ENCODE data around the gene PER1.

The PER1 gene

DNA sequence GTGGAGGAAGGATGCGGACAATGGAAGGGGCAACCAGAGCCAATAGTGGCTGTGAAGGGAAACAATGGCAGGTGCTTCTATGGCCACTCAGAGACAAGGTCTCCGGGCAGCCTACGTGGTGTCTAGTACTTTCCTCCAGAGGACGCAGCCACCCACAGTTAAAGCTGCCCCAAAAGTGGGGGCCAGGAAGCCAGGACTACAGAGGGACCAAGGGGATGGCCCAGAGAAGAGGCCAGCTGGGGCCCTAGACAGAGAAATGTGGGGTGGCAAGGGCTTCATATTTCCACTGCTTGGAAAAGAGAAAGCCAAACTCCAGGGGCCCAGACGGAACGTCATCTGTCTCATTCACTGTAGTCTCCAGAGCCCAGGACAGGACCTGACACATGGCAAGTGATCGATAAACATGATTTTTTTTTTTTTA is 837 bp upstream of the PER1 start:
- Mint-ChIP-seq H3K27ac (no peak overlapping the region), H3K9me3 (no peaks in the 10 kb centered on the region), H3K36me3 (peaks cover 12% of the 10 kb centered on the region), H3K4me1 (peaks cover 38% of the 10 kb centered on the region), H3K27me3 (no peaks in the 10 kb centered on the region), H3K4me3 (peak overlapping the region; percentile 12)
- DNase-seq (ENCODE audit: low spot score in 2 of 2) (no peak), ATAC-seq (ENCODE audit: low read depth) (no peak)

DNA sequence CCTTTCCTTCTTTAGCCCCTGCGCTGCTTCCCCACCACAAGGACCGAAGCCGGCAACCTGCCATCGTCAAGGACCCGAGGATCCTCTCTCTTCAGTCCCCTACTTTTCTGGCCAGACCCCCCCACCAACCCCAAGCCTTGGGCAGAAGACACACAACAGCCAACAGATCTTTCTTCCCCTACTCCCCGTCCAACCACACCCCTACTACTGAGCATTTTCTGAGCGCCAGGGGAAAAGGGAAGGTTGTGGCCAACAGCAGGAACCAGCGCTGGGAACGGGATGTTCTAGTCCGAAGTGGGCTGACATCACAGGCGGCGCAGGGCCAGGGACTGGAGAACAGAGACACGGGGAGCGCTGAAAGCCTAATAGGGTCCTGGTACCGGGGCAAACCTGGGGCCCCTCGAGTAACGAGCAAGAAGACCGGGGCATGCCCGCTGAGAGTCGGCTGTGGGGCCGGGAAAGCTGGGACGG is 528 bp downstream of the PER1 start:
- Mint-ChIP-seq H3K27ac (peak overlapping the region; percentile 91), H3K36me3 (peaks cover 21% of the 10 kb centered on the region), H3K4me3 (peak overlapping the region; percentile 84), H3K27me3 (no peaks in the 10 kb centered on the region), H3K9me3 (no peaks in the 10 kb centered on the region), H3K4me1 (peaks cover 41% of the 10 kb centered on the region)
- no peak for ATAC-seq (ENCODE audit: low read depth)
- peak in 1 of 2 donors; percentile 49 for DNase-seq (ENCODE audit: low spot score in 2 of 2)

DNA sequence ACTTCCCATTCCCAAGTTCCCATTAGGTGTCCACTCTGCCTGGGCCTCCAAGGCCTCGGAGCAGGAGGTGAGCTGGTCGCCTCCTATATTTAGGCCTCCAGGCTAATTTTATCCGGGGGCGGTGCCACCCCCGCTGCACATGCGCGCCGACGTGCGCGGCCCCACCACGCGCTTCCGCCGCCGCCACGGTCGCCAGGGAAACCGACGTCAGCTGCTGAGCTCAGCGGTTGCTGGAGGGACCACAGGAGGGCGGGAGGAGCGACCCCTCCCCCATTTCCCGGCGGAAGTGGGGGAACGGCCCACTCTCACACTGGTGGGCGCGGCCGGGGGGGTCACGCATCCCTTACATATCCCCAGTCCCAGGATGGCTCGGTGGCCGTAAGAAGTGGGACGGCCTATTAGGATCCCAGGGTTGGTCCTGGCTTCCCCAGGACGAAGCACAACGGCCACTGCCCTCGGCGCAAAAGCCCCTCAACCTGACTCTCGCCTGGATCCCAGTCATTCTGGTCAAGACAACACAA is 1.0 kb downstream of the PER1 start:
- Mint-ChIP-seq H3K9me3 (no peaks in the 10 kb centered on the region), H3K27me3 (no peaks in the 10 kb centered on the region), H3K4me1 (peaks cover 41% of the 10 kb centered on the region), H3K27ac (peak overlapping the region; percentile 91), H3K36me3 (peaks cover 26% of the 10 kb centered on the region), H3K4me3 (peak overlapping the region; percentile 84)
- ATAC-seq (ENCODE audit: low read depth), result peak; percentile 68
- DNase-seq (ENCODE audit: low spot score in 2 of 2), result peak; percentile 86 to 91

DNA sequence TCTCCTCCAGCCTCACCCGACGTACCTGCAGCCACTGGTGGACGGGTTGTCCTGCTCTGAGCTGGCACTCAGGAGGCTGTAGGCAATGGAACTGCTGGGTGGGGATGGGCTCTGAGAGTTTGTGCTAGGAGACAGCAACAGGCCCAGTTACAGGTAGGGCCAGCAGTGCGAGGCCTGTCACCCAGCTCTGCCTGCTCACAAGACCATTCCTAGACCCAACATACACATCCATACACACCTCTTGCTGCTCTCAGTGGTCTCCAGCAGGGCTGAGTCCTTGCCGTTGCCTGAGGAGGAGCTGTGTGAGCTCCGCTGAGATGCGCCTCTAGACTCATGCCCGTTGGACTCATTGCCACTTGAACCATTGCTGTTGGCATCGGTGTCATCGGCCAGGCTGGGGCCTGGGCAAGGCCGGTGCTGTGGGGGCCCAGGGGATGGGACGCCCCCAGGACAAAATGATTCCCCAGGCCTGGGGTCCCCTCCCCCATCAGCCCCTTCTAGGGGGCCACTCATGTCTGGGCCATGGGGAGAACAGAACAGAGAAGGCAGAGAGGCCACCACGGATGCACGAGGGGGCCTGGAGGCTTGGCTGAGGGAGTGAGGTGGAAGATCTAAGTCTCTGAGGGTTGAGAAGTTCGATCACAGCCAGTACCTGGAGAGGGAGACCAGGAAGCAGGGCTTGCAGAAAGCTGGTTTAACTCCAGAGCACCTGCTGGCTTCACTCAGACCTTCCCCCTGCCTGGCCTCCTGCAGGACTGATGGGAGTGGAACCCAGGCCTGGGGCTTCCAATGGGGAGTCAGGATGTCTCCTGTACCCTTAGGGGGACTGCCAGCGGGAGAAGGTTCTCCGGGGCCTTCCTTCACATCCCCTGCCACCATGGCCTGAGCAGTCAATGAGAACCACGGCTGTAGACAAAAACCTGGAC is 1.7 kb downstream of the PER1 start:
- peak overlapping the region; percentile 91 for H3K27ac Mint-ChIP-seq
- peak overlapping the region; percentile 84 for H3K4me3 Mint-ChIP-seq
- DNase-seq (ENCODE audit: low spot score in 2 of 2) (no peak), ATAC-seq (ENCODE audit: low read depth) (no peak)
- no peaks in the 10 kb centered on the region for H3K27me3 Mint-ChIP-seq
- H3K9me3 Mint-ChIP-seq, result no peaks in the 10 kb centered on the region
- peaks cover 40% of the 10 kb centered on the region for H3K4me1 Mint-ChIP-seq
- peaks cover 29% of the 10 kb centered on the region for H3K36me3 Mint-ChIP-seq

DNA sequence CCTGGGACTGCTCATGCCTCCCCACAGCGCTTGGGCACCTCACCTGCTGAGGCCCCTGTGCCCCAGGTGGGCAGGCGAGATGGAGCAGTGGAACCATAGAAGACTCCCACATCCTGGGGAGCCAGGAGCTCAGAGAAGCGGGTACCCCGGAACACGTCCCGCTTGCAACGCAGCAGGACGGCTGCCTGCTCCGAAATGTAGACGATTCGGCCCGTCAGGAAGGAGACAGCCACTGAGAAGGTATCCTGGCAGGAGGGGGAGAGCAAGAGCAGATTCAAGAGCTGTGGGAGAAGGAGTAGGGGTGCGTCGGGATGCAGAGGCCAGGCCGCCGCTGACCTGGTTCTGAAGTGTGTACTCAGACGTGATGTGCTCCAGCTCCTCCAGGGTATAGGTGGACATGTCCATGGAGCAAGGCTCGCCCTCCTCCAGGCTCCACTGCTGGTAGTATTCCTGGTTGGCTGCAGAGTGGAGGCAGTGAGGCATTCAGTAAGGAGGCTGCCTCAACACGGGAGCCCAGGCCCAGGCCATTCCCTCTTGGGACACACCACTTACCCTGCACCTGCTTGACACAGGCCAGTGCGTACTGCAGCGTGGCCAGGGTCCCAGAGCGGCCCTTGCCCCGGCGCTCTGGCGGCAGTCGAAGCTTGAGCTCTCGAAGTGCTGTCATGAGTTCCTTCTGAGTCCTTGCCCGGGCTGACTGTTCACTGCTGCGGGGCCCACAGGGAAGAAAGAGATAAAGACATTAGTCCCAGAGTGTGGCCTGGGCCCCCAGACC is 2.6 kb downstream of the PER1 start:
- DNase-seq (ENCODE audit: low spot score in 2 of 2) (no peak), ATAC-seq (ENCODE audit: low read depth) (no peak)
- Mint-ChIP-seq H3K4me3 (peak overlapping the region; percentile 19), H3K36me3 (peaks cover 29% of the 10 kb centered on the region), H3K4me1 (peaks cover 33% of the 10 kb centered on the region), H3K9me3 (no peaks in the 10 kb centered on the region), H3K27me3 (no peaks in the 10 kb centered on the region), H3K27ac (peak overlapping the region; percentile 91)

DNA sequence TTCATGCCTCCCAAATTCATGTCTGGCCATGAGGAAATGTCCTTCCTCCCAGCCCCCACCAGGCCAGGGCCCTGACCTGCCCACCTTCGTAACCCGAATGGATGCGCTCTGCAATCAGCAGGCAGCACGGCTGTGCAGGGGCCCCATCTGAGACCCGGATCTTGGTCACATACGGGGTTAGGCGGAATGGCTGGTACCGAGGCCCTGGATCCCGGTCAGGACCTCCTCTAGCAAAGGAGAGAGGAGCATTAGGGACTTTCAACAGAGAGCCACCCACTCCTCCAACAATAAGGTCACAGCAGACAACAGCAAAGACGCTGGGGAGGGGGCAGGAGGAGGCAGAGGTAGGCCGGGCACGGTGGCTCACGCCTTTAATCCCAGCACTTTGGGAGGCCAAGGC is 3.6 kb downstream of the PER1 start:
- Mint-ChIP-seq H3K4me1 (peaks cover 26% of the 10 kb centered on the region), H3K27me3 (no peaks in the 10 kb centered on the region), H3K36me3 (peaks cover 31% of the 10 kb centered on the region), H3K27ac (peak overlapping the region; percentile 91), H3K4me3 (no peak overlapping the region), H3K9me3 (no peaks in the 10 kb centered on the region)
- ATAC-seq (ENCODE audit: low read depth) (no peak), DNase-seq (ENCODE audit: low spot score in 2 of 2) (no peak)

DNA sequence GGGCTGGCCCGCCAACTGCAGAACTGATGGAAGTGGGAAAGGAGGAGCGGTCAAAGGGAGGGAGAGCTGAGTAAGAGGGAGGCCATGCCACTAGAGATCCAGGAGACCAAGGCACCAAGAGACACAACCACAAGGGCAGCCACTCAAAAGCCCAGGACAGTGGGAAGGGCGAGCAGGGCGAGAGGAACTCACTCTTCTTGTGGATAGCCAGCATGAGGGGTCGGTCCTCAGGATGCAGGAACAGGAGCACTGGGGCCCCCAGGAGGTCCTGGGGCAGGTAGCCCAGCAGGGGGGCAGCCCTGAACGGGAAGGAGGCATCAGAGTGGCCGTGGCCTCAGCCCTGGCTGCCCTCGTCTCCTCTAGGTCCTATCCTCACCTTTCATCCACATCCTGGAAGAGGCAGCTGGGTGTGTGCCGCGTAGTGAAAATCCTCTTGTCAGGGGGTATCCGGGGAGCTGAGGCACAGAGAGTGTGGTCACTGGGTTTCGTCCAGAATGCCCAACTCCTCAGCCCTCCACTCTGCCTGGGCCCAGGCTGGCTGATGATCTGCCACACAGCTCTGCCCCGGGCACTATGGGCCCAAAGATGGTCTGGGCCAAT is 4.3 kb downstream of the PER1 start:
- H3K27ac Mint-ChIP-seq, result peak overlapping the region; percentile 91
- no peaks in the 10 kb centered on the region for H3K27me3 Mint-ChIP-seq
- H3K9me3 Mint-ChIP-seq, result no peaks in the 10 kb centered on the region
- DNase-seq (ENCODE audit: low spot score in 2 of 2), result peak in 1 of 2 donors; percentile 22
- no peak overlapping the region for H3K4me3 Mint-ChIP-seq
- peaks cover 31% of the 10 kb centered on the region for H3K36me3 Mint-ChIP-seq
- ATAC-seq (ENCODE audit: low read depth), result no peak
- peaks cover 22% of the 10 kb centered on the region for H3K4me1 Mint-ChIP-seq

DNA sequence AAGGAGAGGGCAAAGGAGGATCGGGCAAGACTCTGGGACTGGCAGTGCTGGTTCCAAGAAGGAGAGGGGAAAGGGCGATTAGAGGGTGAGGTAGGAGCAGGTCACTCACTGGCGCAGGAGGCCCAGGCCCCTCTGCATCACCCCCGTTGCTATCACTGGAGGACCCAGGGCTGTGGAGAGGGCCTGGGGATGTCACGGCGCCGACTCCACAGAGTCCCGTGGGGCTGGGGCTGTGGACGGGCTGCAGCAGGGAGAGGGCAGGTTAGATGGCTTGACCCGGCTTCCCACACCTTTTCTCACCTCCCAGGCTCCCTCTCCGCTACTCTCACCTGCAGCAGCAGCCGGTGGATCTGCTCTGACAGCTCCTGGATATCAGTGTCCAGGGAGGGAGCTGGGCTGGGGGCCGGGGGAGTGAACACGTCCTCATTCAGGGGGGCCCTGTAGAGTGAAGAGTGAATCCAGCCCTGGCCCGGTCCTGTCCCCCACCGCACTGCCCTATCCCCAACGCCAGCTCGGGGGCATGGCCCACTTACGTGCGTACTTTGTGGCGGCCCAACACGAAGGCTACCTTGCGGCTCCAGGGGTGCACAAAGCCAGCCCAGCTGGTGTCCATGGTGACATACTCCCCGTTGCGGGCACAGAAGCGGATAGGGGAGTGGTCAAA is 4.9 kb downstream of the PER1 start:
- no peaks in the 10 kb centered on the region for H3K9me3 Mint-ChIP-seq
- no peak for ATAC-seq (ENCODE audit: low read depth)
- peaks cover 34% of the 10 kb centered on the region for H3K36me3 Mint-ChIP-seq
- H3K4me1 Mint-ChIP-seq, result peaks cover 20% of the 10 kb centered on the region
- no peak overlapping the region for H3K4me3 Mint-ChIP-seq
- no peaks in the 10 kb centered on the region for H3K27me3 Mint-ChIP-seq
- peak overlapping the region; percentile 91 for H3K27ac Mint-ChIP-seq
- peak in 1 of 2 donors; percentile 26 for DNase-seq (ENCODE audit: low spot score in 2 of 2)

DNA sequence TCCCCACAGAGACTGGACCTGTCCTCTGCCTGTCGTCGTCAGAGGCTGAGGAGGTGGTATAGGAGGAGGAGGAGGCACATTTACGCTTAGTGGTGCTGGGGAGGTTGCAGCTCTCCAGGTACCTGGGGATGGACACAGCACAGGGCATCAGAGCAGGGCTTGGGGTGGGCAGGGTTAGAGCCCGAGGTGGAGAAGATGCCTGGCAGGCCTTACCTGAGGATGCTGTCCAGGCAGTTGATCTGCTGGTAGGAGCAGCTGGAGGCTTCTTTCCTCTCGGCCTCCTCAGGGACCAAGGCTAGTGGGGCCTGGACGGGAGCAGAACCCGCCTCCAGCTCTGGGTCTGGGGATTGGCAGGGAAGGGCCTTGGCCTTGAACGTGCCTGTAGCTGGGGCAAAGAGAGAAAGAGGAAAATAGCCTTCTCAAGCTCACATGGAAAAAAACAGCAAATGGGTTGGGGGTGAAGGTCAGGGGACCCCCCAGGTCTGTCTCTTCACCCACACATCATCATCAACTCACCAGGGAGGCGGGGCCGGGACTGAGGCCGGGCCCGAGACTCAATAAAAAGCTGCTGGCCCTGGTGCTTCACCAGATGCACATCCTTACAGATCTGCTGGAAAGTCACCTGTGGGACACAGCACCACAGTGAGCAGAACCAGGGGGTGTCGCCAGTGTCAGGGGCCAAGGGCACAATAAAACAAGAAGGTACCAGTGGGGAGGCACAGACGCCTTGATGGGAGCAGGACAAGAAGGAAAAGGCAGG is 5.6 kb downstream of the PER1 start:
- H3K36me3 Mint-ChIP-seq, result peaks cover 34% of the 10 kb centered on the region
- no peak for ATAC-seq (ENCODE audit: low read depth)
- peak; percentile 14 to 40 for DNase-seq (ENCODE audit: low spot score in 2 of 2)

DNA sequence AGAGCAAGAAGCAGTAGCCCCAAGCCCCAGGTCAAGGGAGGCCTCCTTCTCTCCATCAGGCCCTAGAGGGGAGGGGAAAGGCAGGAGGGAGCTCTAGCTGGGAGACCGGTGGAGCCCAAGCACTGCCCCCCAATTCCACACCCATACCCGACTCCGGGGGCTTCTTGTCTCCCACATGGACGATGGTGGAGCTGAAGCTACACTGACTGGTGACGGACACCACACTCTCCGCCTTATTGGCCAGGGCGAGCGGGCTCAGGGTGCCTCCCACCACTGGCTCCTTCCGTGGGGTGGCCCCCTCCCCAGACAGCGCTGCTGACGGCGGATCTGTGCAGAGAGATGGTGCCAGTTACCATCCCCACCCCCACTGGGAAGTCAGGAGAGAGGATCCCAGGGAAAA is 6.4 kb downstream of the PER1 start:
- peak in 1 of 2 donors; percentile 20 for DNase-seq (ENCODE audit: low spot score in 2 of 2)
- Mint-ChIP-seq H3K27me3 (no peaks in the 10 kb centered on the region), H3K27ac (peak overlapping the region; percentile 76), H3K4me1 (peaks cover 10% of the 10 kb centered on the region), H3K4me3 (no peak overlapping the region), H3K36me3 (peaks cover 36% of the 10 kb centered on the region), H3K9me3 (no peaks in the 10 kb centered on the region)
- ATAC-seq (ENCODE audit: low read depth), result no peak

More for the DNA sequence above, 5.6 kb downstream of the PER1 start:
- Mint-ChIP-seq H3K27me3 (no peaks in the 10 kb centered on the region), H3K4me3 (no peak overlapping the region), H3K27ac (peak overlapping the region; percentile 76), H3K9me3 (no peaks in the 10 kb centered on the region), H3K4me1 (peaks cover 15% of the 10 kb centered on the region)

DNA sequence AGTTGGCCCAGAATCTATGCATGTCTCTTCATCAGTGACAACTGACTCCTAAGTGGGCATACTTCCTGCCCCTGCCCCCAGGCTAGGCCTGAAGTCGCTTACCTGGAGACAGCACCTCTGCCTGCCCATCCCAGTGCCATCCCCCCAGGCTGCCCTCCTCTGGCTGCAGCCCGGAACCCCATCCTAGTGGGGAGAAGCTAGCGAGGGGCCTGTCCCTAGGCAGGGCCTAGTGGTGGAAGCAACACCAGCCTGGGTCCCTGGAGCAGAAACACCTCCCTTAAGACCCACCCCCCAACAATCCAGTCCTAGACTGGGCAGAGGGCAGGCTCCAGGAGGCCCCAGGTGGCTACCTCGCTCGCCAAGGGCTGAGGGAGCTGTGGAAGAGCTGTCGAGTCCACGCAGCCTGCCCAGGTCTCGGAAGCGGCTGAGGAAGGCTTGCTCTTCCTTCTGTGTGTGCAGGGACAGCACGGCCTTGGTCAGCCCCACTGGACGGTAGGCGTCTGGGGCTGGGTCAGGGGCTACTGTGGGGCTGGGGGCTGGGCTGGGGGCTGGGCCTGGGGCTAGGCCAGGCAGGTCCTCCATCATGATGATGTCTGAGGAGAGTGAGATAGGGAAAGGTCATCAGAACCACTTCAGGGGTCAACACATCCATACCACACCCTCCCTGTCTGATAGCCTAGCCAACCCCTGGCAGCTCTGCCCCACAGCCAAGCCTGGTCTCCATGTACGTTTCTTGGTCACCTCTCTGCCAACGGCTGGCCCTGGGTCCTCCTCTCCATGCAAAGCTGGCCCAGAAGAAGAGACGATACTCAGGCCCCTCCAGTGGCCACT is 7.6 kb downstream of the PER1 start:
- Mint-ChIP-seq H3K27ac (peak overlapping the region; percentile 70), H3K36me3 (peaks cover 35% of the 10 kb centered on the region), H3K4me3 (no peak overlapping the region), H3K27me3 (no peaks in the 10 kb centered on the region), H3K9me3 (no peaks in the 10 kb centered on the region), H3K4me1 (peaks cover 8% of the 10 kb centered on the region)
- DNase-seq (ENCODE audit: low spot score in 2 of 2), result peak in 1 of 2 donors; percentile 39
- no peak for ATAC-seq (ENCODE audit: low read depth)
